ENCODE measurements around the gene VNN1.

The VNN1 gene

GRCh38 chr6:132741281-132741680, 27.4 kb upstream of the VNN1 start:
- TF ChIP-seq CTCF (IDR thresholded peaks at IDR 0.05) = no peak
- Histone ChIP-seq H3K27ac (no peak overlapping the region), H3K4me3 (no peak overlapping the region)
- DNase-seq (ENCODE audit: low spot score) = no peak

- Histone ChIP-seq H3K4me3 (no peak overlapping the region), H3K27ac (no peak overlapping the region)
- DNase-seq (ENCODE audit: low spot score) = no peak
- no peak for TF ChIP-seq CTCF (IDR thresholded peaks at IDR 0.05)
Measured at GRCh38 chr6:132736239-132736638, 22.4 kb upstream of the VNN1 start.

GRCh38 chr6:132734694-132735236, 20.9 kb upstream of the VNN1 start:
- Histone ChIP-seq H3K27ac (no peak overlapping the region), H3K4me3 (no peak overlapping the region)
- TF ChIP-seq CTCF (IDR thresholded peaks at IDR 0.05) = no peak
- DNase-seq (ENCODE audit: low spot score) = no peak

GRCh38 chr6:132733814-132734213, 20.0 kb upstream of the VNN1 start:
- DNase-seq (ENCODE audit: low spot score) = no peak
- Histone ChIP-seq H3K27ac (no peak overlapping the region), H3K4me3 (no peak overlapping the region)
- TF ChIP-seq CTCF (IDR thresholded peaks at IDR 0.05) = no peak

- Histone ChIP-seq H3K27ac (no peak overlapping the region), H3K4me3 (no peak overlapping the region)
- DNase-seq (ENCODE audit: low spot score) = no peak
- no peak for TF ChIP-seq CTCF (IDR thresholded peaks at IDR 0.05)
Measured at GRCh38 chr6:132733283-132733682, 19.4 kb upstream of the VNN1 start.

- Histone ChIP-seq H3K27ac (no peak overlapping the region), H3K4me3 (no peak overlapping the region)
- TF ChIP-seq CTCF (IDR thresholded peaks at IDR 0.05) = no peak
- DNase-seq (ENCODE audit: low spot score) = no peak
Measured at GRCh38 chr6:132731086-132731485, 17.2 kb upstream of the VNN1 start.

GRCh38 chr6:132730560-132730959, 16.7 kb upstream of the VNN1 start:
- no peak overlapping the region for H3K27ac ChIP-seq
- DNase-seq (ENCODE audit: low spot score) = no peak
- no peak for TF ChIP-seq CTCF (IDR thresholded peaks at IDR 0.05)
- no peak overlapping the region for H3K4me3 ChIP-seq

Data from coronary artery (tissue), 2 donors.